Measurements from ENCODE around the gene ZNF532.

ZNF532 gene

GRCh38 chr18:58992301-58993231 is 127.9 kb downstream of the ZNF532 start:
- no peak for TF ChIP-seq GATA3 (IDR thresholded peaks at IDR 0.05; ENCODE audit: low read depth, low read length)
- no peak for TF ChIP-seq GATA2 (IDR thresholded peaks at IDR 0.05; ENCODE audit: low read depth, low read length)

GRCh38 chr18:58993260-58993659 is 128.6 kb downstream of the ZNF532 start:
- TF ChIP-seq GATA2 (IDR thresholded peaks at IDR 0.05; ENCODE audit: low read depth, low read length) (no peak), GATA3 (IDR thresholded peaks at IDR 0.05; ENCODE audit: low read depth, low read length) (no peak)

GRCh38 chr18:58995663-58996062 is 131.0 kb downstream of the ZNF532 start:
- TF ChIP-seq GATA3 (IDR thresholded peaks at IDR 0.05; ENCODE audit: low read depth, low read length) (no peak), GATA2 (IDR thresholded peaks at IDR 0.05; ENCODE audit: low read depth, low read length) (no peak)

- no peak for TF ChIP-seq GATA2 (IDR thresholded peaks at IDR 0.05; ENCODE audit: low read depth, low read length)
- TF ChIP-seq GATA3 (IDR thresholded peaks at IDR 0.05; ENCODE audit: low read depth, low read length): no peak
Observed at GRCh38 chr18:58996131-58996641, 131.5 kb downstream of the ZNF532 start.

- no peak for TF ChIP-seq GATA3 (IDR thresholded peaks at IDR 0.05; ENCODE audit: low read depth, low read length)
- TF ChIP-seq GATA2 (IDR thresholded peaks at IDR 0.05; ENCODE audit: low read depth, low read length): no peak
Observed at GRCh38 chr18:58996696-58997095, 132.0 kb downstream of the ZNF532 start.

GRCh38 chr18:58997811-58998337 is 133.2 kb downstream of the ZNF532 start:
- TF ChIP-seq GATA2 (IDR thresholded peaks at IDR 0.05; ENCODE audit: low read depth, low read length): no peak
- TF ChIP-seq GATA3 (IDR thresholded peaks at IDR 0.05; ENCODE audit: low read depth, low read length): no peak

- TF ChIP-seq GATA3 (IDR thresholded peaks at IDR 0.05; ENCODE audit: low read depth, low read length) (no peak), GATA2 (IDR thresholded peaks at IDR 0.05; ENCODE audit: low read depth, low read length) (no peak)
Observed at GRCh38 chr18:58998401-58999203, 133.9 kb downstream of the ZNF532 start.

- TF ChIP-seq GATA3 (IDR thresholded peaks at IDR 0.05; ENCODE audit: low read depth, low read length) (no peak), GATA2 (IDR thresholded peaks at IDR 0.05; ENCODE audit: low read depth, low read length) (no peak)
Observed at GRCh38 chr18:59001166-59001565, 136.5 kb downstream of the ZNF532 start.

- no peak for TF ChIP-seq GATA2 (IDR thresholded peaks at IDR 0.05; ENCODE audit: low read depth, low read length)
- no peak for TF ChIP-seq GATA3 (IDR thresholded peaks at IDR 0.05; ENCODE audit: low read depth, low read length)
Observed at GRCh38 chr18:59001721-59002120, 137.0 kb downstream of the ZNF532 start.

GRCh38 chr18:59002974-59003594 is 138.4 kb downstream of the ZNF532 start:
- TF ChIP-seq GATA2 (IDR thresholded peaks at IDR 0.05; ENCODE audit: low read depth, low read length) (no peak), GATA3 (IDR thresholded peaks at IDR 0.05; ENCODE audit: low read depth, low read length) (no peak)

GRCh38 chr18:59005262-59005661 is 140.6 kb downstream of the ZNF532 start:
- no peak for TF ChIP-seq GATA2 (IDR thresholded peaks at IDR 0.05; ENCODE audit: low read depth, low read length)
- no peak for TF ChIP-seq GATA3 (IDR thresholded peaks at IDR 0.05; ENCODE audit: low read depth, low read length)

GRCh38 chr18:59006461-59007067 is 141.9 kb downstream of the ZNF532 start:
- TF ChIP-seq GATA2 (IDR thresholded peaks at IDR 0.05; ENCODE audit: low read depth, low read length) (no peak), GATA3 (IDR thresholded peaks at IDR 0.05; ENCODE audit: low read depth, low read length) (no peak)

GRCh38 chr18:59008302-59008974 is 143.8 kb downstream of the ZNF532 start:
- TF ChIP-seq GATA3 (IDR thresholded peaks at IDR 0.05; ENCODE audit: low read depth, low read length) (no peak), GATA2 (IDR thresholded peaks at IDR 0.05; ENCODE audit: low read depth, low read length) (no peak)

Data from SH-SY5Y (cell line).